Stomach smooth muscle (tissue), 2 donors: ENCODE results near the gene MAN1C1.

Experiments used
- H3K27ac ChIP-seq: one replicate; pipeline ENCODE4 v1.7.0; 2013; ENCODE audit warnings: mild to moderate bottlenecking, low read length, inconsistent platforms
- H3K27me3 ChIP-seq, 2 donors: one replicate each; pipeline ENCODE4 v1.7.0; 2013; ENCODE audit warnings: low read length in 2 of 2; ENCODE audit not compliant: insufficient read depth in 2 of 2, control insufficient read depth in 1 of 2
- H3K36me3 ChIP-seq, 2 donors: one replicate each; pipeline ENCODE4 v1.7.0; 2013; ENCODE audit warnings: low read length in 2 of 2; ENCODE audit not compliant: control insufficient read depth in 2 of 2, insufficient read depth in 2 of 2
- H3K4me1 ChIP-seq: one replicate; pipeline ENCODE4 v1.7.0; 2013; ENCODE audit warnings: low read length; ENCODE audit not compliant: control insufficient read depth, insufficient read depth
- H3K4me3 ChIP-seq, 2 donors: one replicate each; pipeline ENCODE4 v1.7.0; 2013; ENCODE audit warnings: low read length in 2 of 2
- H3K9ac ChIP-seq, 2 donors: one replicate each; pipeline ENCODE4 v1.7.0; 2013; ENCODE audit warnings: low read length in 2 of 2, mild to moderate bottlenecking in 1 of 2
- H3K9me3 ChIP-seq, 2 donors: one replicate each; pipeline ENCODE4 v1.7.0; 2013; ENCODE audit warnings: low read length in 2 of 2; ENCODE audit not compliant: control insufficient read depth in 2 of 2
- donor health status: healthy.
- donor health status: Pancreatic carcinoma.

Gene MAN1C1

GRCh38 chr1:25800703-25801377 is 184.2 kb downstream of the MAN1C1 start:
- H3K36me3 ChIP-seq = peaks cover 2 to 4% of the 10 kb centered on the region in 2 donors
- no peaks in the 10 kb centered on the region for H3K27me3 ChIP-seq
- peak overlapping the region; percentile 46 for H3K27ac ChIP-seq
- peak overlapping the region; percentile 72 to 74 for H3K9ac ChIP-seq
- peaks cover 60% of the 10 kb centered on the region for H3K4me1 ChIP-seq
- peak overlapping the region; percentile 63 to 84 for H3K4me3 ChIP-seq
- no peaks in the 10 kb centered on the region for H3K9me3 ChIP-seq

- Histone ChIP-seq H3K9ac (peak overlapping the region in 1 of 2 donors; percentile 42), H3K4me1 (peaks cover 65% of the 10 kb centered on the region), H3K9me3 (no peaks in the 10 kb centered on the region), H3K36me3 (peaks cover 4 to 6% of the 10 kb centered on the region in 2 donors), H3K4me3 (no peak overlapping the region), H3K27me3 (no peaks in the 10 kb centered on the region), H3K27ac (no peak overlapping the region)
Observed at GRCh38 chr1:25802915-25803314, 186.3 kb downstream of the MAN1C1 start.

GRCh38 chr1:25803368-25803767 is 186.8 kb downstream of the MAN1C1 start:
- Histone ChIP-seq H3K27ac (no peak overlapping the region), H3K4me1 (peaks cover 64% of the 10 kb centered on the region)

GRCh38 chr1:25804244-25804963 is 187.8 kb downstream of the MAN1C1 start:
- H3K4me1 ChIP-seq = peaks cover 56% of the 10 kb centered on the region
- H3K27me3 ChIP-seq = no peaks in the 10 kb centered on the region
- no peak overlapping the region for H3K27ac ChIP-seq
- H3K9ac ChIP-seq = peak overlapping the region in 1 of 2 donors; percentile 51
- H3K36me3 ChIP-seq = peaks cover 6 to 13% of the 10 kb centered on the region in 2 donors
- H3K9me3 ChIP-seq = no peaks in the 10 kb centered on the region
- H3K4me3 ChIP-seq = no peak overlapping the region

More at GRCh38 chr1:25803368-25803767, 186.8 kb downstream of the MAN1C1 start:
- no peak overlapping the region for H3K4me3 ChIP-seq
- no peaks in the 10 kb centered on the region for H3K9me3 ChIP-seq
- peaks cover 6% of the 10 kb centered on the region in 2 donors for H3K36me3 ChIP-seq
- no peaks in the 10 kb centered on the region for H3K27me3 ChIP-seq
- H3K9ac ChIP-seq = no peak overlapping the region

GRCh38 chr1:25804964-25805862 is 188.6 kb downstream of the MAN1C1 start:
- Histone ChIP-seq H3K9me3 (no peaks in the 10 kb centered on the region), H3K9ac (peak overlapping the region in 1 of 2 donors; percentile 36), H3K36me3 (peaks cover 6 to 17% of the 10 kb centered on the region in 2 donors), H3K27ac (peak overlapping the region; percentile 58), H3K4me1 (peaks cover 52% of the 10 kb centered on the region), H3K27me3 (no peaks in the 10 kb centered on the region), H3K4me3 (no peak overlapping the region)

- Histone ChIP-seq H3K4me3 (no peak overlapping the region), H3K27me3 (no peaks in the 10 kb centered on the region), H3K27ac (peak overlapping the region; percentile 58), H3K9me3 (no peaks in the 10 kb centered on the region), H3K4me1 (peaks cover 53% of the 10 kb centered on the region), H3K9ac (no peak overlapping the region), H3K36me3 (peaks cover 6 to 17% of the 10 kb centered on the region in 2 donors)
Observed at GRCh38 chr1:25805863-25806225, 189.3 kb downstream of the MAN1C1 start.

- peak overlapping the region; percentile 58 for H3K27ac ChIP-seq
- peak overlapping the region in 1 of 2 donors; percentile 13 for H3K9ac ChIP-seq
- peaks cover 51% of the 10 kb centered on the region for H3K4me1 ChIP-seq
Observed at GRCh38 chr1:25806418-25806817, 189.8 kb downstream of the MAN1C1 start.

GRCh38 chr1:25807480-25808390 is 191.1 kb downstream of the MAN1C1 start:
- Histone ChIP-seq H3K9ac (no peak overlapping the region), H3K4me1 (peaks cover 46% of the 10 kb centered on the region), H3K9me3 (no peaks in the 10 kb centered on the region), H3K27me3 (no peaks in the 10 kb centered on the region), H3K27ac (no peak overlapping the region), H3K36me3 (peaks cover 16 to 26% of the 10 kb centered on the region in 2 donors), H3K4me3 (no peak overlapping the region)

More at GRCh38 chr1:25806418-25806817, 189.8 kb downstream of the MAN1C1 start:
- no peaks in the 10 kb centered on the region for H3K27me3 ChIP-seq
- no peaks in the 10 kb centered on the region for H3K9me3 ChIP-seq
- no peak overlapping the region for H3K4me3 ChIP-seq
- H3K36me3 ChIP-seq = peaks cover 10 to 19% of the 10 kb centered on the region in 2 donors

- H3K9ac ChIP-seq = no peak overlapping the region
- peaks cover 44% of the 10 kb centered on the region for H3K4me1 ChIP-seq
- H3K9me3 ChIP-seq = no peaks in the 10 kb centered on the region
- H3K36me3 ChIP-seq = peaks cover 22 to 34% of the 10 kb centered on the region in 2 donors
- no peaks in the 10 kb centered on the region for H3K27me3 ChIP-seq
- no peak overlapping the region for H3K4me3 ChIP-seq
- H3K27ac ChIP-seq = no peak overlapping the region
Observed at GRCh38 chr1:25808481-25809244, 192.1 kb downstream of the MAN1C1 start.
